SK-N-MC (cell line): ENCODE data around the gene LRRC74B.

Experiments used
- DNase-seq: peaks from one replicate; pipeline ENCODE4 v3.0.0-alpha.2; 2011; ENCODE audit warnings: low read depth, low spot score
- H3K27ac ChIP-seq: fragments of 200-600 bp; sonication (generic); 2 replicates; pipeline ENCODE4 v1.5.1; 2016; ENCODE audit warnings: mixed run types
- H3K36me3 ChIP-seq: fragments of 200-600 bp; sonication (generic); 2 replicates; pipeline ENCODE4 v1.6.1; 2017; ENCODE audit warnings: antibody characterized with exemption, low read length, mixed read lengths; ENCODE audit not compliant: insufficient read depth
- H3K4me3 ChIP-seq: fragments of 200-600 bp; sonication (generic); 2 replicates; pipeline ENCODE4 v1.5.1; 2016
- H3K9ac ChIP-seq: fragments of 200-600 bp; sonication (generic); 2 replicates; pipeline ENCODE4 v1.8.0; 2017; ENCODE audit warnings: mixed run types, mixed read lengths; ENCODE audit not compliant: insufficient read length
- H3K9me3 ChIP-seq: fragments of 200-600 bp; sonication (generic); 2 replicates; pipeline ENCODE4 v1.6.1; 2017; ENCODE audit warnings: low read depth, mild to moderate bottlenecking, antibody characterized with exemption, low read length, moderate library complexity, mixed read lengths
- EZH2 ChIP-seq: fragments of 200-600 bp; sonication (generic); IDR thresholded peaks from one replicate; pipeline ENCODE4 v1.6.1; 2017; ENCODE audit warnings: antibody characterized with exemption
- FOXP2 ChIP-seq: optimal IDR thresholded peaks from 2 replicates; pipeline ENCODE3; 2011; ENCODE audit warnings: mild to moderate bottlenecking, moderate library complexity; ENCODE audit not compliant: insufficient read depth; ENCODE audit errors: extremely low read length, control extremely low read depth
- POLR2AphosphoS5 ChIP-seq: IDR thresholded peaks from 2 replicates; pipeline ENCODE4 v1.6.1; 2012; ENCODE audit warnings: mild to moderate bottlenecking, low read depth, low read length, borderline replicate concordance

Gene LRRC74B

DNA sequence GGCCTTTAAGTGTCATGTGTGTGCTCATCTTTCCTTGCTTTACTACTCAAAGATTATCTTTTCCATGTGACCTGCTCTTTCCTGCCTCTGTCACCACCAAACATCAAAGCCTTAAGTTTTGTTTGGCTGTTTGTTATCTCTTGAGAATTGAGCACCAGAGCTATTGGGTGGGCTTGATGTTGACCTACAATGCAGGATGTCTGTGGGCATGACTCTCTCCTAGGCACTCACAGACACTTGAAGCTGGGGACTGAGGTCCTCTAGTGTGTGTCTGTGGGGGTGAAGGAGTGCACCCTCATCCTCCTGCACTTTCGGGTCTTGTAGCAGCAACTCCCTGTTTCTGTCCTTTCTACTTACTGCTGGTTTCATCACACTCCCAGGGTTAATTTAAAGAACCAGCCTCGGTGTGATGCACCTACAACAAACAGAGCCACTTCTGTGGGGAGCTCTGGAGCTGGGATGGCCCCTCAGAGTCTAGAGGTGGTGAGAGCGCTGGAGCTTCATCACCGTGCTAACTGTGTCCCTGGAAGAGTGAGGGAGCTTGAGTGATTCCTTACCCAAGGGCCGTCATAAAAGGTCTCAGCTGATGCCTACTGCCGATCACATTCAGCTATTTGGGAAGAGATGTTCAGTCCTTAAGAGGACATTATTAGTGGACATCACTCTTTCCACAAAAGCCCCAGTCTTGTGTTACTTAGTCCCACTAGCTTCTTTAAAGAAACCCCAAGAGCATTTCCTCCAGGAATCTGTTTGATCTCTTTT lies 56.3 kb downstream of the LRRC74B start:
- no peak overlapping the region for H3K9ac ChIP-seq
- no peaks in the 10 kb centered on the region for H3K9me3 ChIP-seq
- TF ChIP-seq FOXP2 (no peak), EZH2 (no peak), POLR2AphosphoS5 (no peak)
- no peak for DNase-seq
- no peak overlapping the region for H3K4me3 ChIP-seq
- H3K36me3 ChIP-seq, result no peaks in the 10 kb centered on the region
- no peak overlapping the region for H3K27ac ChIP-seq

DNA sequence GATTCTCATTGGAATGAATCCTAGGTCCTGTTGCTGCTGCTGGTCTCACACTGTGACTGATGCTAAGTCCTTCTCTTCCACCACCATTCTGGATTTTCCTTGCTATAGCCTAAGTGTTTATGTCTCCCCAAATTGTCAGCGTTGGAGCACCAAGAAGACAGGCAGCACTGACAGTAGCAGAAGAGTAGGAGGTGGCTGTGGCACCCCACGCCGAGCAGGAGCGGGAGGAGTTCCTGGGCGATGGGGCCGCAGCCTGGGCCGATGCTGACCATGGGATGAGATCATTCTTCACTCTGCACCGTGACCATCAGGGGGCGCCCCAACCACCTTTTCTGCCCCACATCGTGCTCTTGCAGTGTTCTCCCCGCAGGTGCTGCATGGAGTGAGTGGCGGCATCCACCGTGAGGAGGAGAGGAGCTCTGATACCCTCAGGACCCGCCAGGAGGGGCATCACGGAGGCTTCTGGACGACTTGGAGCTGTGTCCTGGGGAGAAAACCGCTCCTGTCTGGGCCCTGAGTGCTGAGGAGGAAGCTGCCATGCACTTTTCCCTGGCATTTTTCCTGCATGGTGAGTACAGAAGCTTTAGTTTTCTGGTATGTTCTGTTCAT lies 57.0 kb downstream of the LRRC74B start:
- DNase-seq, result no peak
- Histone ChIP-seq H3K9me3 (no peaks in the 10 kb centered on the region), H3K36me3 (no peaks in the 10 kb centered on the region), H3K9ac (no peak overlapping the region), H3K4me3 (peak overlapping the region; percentile 51), H3K27ac (no peak overlapping the region)
- TF ChIP-seq POLR2AphosphoS5 (no peak), EZH2 (no peak), FOXP2 (no peak)

DNA sequence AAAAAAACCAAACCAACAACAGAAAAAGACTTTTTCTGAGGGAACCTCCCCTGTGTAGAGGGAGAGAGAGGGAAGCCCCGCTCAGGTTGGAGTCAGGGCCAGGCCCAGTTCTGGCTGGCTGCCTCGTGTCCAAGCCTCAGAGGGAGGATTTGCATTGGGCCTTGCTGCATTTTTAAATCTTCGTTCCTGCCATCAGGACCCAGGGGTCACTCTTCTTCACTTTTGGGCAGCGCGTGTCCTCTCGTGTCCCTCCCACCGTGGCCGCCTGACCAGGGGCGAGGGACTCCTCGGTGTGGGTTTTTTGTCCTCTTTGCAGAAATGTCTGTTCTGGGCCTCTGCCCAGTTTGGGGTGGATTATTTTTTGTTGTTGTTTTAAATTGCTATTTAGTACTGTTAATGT lies 57.9 kb downstream of the LRRC74B start:
- TF ChIP-seq POLR2AphosphoS5 (no peak), FOXP2 (no peak), EZH2 (no peak)
- Histone ChIP-seq H3K9me3 (no peaks in the 10 kb centered on the region), H3K4me3 (no peak overlapping the region), H3K9ac (no peak overlapping the region), H3K27ac (no peak overlapping the region), H3K36me3 (no peaks in the 10 kb centered on the region)
- DNase-seq, result no peak

DNA sequence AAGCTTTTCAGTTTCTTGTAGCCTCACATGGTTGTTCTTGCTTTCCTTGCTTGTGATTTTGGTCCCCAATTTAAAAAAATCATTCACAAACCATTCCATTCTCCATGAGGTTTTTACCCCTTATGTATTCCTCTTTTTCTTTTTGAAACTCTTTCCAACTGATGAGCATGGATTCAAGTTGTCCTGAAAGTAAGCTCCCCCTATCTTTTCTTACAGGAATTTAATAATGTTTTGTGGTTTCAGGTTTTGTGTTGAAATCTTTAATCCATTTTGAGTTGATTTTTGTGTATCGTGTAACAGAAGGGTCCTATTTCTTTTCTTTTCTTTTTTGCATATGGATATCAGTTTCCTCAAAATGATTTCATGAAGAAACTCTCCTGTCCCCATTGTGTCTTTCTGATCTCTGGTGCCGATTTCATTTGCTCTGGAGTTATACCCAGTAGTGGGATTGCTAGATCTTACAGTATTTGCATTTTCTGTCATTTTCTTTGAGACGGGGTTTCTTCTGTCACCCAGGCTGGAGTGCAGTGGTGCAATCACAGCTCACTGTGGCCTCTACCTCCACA lies 58.5 kb downstream of the LRRC74B start:
- H3K4me3 ChIP-seq, result no peak overlapping the region
- no peaks in the 10 kb centered on the region for H3K36me3 ChIP-seq
- no peaks in the 10 kb centered on the region for H3K9me3 ChIP-seq
- no peak for DNase-seq
- TF ChIP-seq EZH2 (no peak), POLR2AphosphoS5 (no peak), FOXP2 (no peak)
- H3K27ac ChIP-seq, result no peak overlapping the region
- no peak overlapping the region for H3K9ac ChIP-seq

- no peaks in the 10 kb centered on the region for H3K36me3 ChIP-seq
- no peak for DNase-seq
- no peak overlapping the region for H3K27ac ChIP-seq
- no peaks in the 10 kb centered on the region for H3K9me3 ChIP-seq
- no peak overlapping the region for H3K9ac ChIP-seq
- H3K4me3 ChIP-seq, result no peak overlapping the region
- no peak for TF ChIP-seq FOXP2
- TF ChIP-seq EZH2, result no peak
- no peak for TF ChIP-seq POLR2AphosphoS5
Measured at GRCh38 chr22:21105294-21105693, 59.5 kb downstream of the LRRC74B start.

DNA sequence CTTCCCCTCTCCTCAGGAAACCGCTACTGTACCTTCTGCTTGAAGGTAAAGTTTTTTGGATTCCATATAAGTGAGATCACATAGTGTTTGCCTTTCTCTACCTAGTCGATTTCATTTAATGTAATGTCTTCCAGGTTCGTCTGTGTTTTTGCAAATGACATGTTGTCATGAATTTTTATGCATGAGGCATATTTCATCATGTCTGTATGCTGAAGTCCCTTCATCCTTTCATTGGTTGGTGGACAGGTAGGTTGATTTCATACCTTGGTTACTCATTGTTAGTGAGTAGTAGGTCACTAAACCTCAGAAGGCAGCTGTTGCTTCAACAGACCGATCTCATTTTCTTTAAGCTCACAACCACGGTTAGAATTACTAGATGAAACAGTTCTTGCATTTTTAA lies 60.3 kb downstream of the LRRC74B start:
- Histone ChIP-seq H3K9me3 (no peaks in the 10 kb centered on the region), H3K27ac (no peak overlapping the region), H3K4me3 (no peak overlapping the region), H3K9ac (no peak overlapping the region), H3K36me3 (no peaks in the 10 kb centered on the region)
- no peak for DNase-seq
- TF ChIP-seq EZH2 (no peak), FOXP2 (no peak), POLR2AphosphoS5 (no peak)

- no peak for DNase-seq
- Histone ChIP-seq H3K9ac (no peak overlapping the region), H3K36me3 (no peaks in the 10 kb centered on the region), H3K9me3 (no peaks in the 10 kb centered on the region), H3K27ac (no peak overlapping the region), H3K4me3 (no peak overlapping the region)
- TF ChIP-seq FOXP2 (no peak), EZH2 (no peak), POLR2AphosphoS5 (no peak)
Measured at GRCh38 chr22:21108379-21109115, 62.8 kb downstream of the LRRC74B start.
